Measurements from ENCODE around the gene PACS1. TPM values are rescaled to one million over a fixed set of nuclear protein-coding genes. Genes with fewer than 3 reads are reported as not detected.
"Not testable (repeated sequence)": the region's sequence is repeated elsewhere in the genome, so short reads cannot be mapped to it uniquely, and the experiment has no call there.

The PACS1 gene
- total RNA-seq, 1 experiment from 2014 or later, result 30.0 TPM

GRCh38 chr11:66107600-66108510 lies 37.8 kb downstream of the PACS1 start:
- DNase-seq (ENCODE audit: low read depth), result no peak

GRCh38 chr11:66109294-66109693 lies 39.2 kb downstream of the PACS1 start:
- DNase-seq (ENCODE audit: low read depth), result no peak

DNA sequence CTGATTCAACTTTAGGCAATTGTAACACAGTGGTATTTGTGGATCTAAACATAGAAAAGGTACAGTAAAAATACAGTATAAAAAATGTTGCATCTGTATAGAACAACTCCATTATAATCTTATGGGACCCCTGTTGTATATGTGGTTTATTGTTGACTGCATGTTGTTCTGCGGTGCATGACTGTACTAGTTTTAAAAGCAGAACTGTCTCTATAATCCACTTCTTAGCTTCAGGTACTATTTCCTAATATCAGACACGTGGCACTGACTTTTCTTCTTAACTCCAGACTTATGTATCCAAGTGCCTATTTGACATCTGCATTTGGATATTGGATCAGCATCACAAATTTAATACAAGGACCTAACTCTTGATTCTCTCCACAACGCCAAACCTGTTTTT lies 41.1 kb downstream of the PACS1 start:
- no peak for DNase-seq (ENCODE audit: low read depth)

- DNase-seq (ENCODE audit: low read depth), result no peak
Measured at GRCh38 chr11:66112041-66112491, 42.0 kb downstream of the PACS1 start.

- peak; percentile 79 for DNase-seq (ENCODE audit: low read depth)
Measured at GRCh38 chr11:66112601-66113499, 42.8 kb downstream of the PACS1 start.

GRCh38 chr11:66114957-66115356 lies 44.9 kb downstream of the PACS1 start:
- not testable (repeated sequence) for DNase-seq (ENCODE audit: low read depth)

DNA sequence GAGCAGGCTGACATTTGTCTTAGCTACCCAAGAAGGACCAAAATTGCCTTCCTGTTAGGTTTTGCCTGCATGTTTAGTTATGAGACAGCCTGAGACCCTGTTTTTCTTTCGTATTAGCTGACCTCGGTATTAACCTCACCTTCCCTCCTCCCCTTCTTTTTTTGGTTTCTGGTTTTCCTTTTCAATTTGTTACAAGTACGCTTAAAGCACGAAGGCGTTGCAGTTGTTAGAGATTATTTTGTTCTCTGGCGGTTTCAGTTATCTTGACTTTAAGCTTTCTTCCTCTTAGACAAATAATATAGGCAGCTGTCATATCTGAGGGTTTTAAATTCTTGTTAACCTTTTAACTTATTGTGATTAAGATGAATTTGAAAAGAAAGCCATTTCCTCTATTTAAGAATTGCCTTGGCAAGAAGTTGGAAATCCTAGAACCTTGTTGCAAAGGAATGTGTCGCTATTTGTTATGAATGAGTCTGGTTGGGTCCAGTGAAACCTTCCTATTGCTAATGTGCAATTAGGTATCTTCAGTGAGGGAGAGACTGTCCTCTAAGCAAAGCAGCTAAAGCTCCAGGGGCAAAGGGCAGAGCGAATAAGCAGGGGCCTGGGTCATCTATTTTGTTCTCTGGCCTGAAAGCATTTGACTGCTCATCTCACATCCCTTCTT lies 45.7 kb downstream of the PACS1 start:
- DNase-seq (ENCODE audit: low read depth), result peak; percentile 20

- DNase-seq (ENCODE audit: low read depth), result no peak
Measured at GRCh38 chr11:66116576-66117361, 46.7 kb downstream of the PACS1 start.

DNA sequence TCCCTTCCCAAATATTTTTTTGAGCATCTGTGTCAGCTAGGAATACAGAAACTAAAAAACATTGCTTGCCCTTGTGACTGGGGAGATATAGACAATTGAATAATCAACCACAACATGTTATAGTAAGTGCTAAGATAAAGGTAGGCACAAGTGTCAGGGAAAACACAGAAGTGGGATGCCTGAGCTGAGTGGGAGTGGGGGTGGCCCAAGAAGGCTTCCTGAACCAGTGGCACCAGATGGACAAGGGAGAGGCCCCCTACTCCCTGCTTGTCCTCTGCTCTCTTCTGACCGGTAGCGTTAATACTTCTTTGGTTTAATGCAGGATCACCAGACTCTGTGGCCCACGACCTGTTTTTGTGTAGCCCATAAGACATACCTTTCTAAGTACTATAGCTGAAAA lies 48.8 kb downstream of the PACS1 start:
- DNase-seq (ENCODE audit: low read depth), result no peak

- peak; percentile 71 for DNase-seq (ENCODE audit: low read depth)
Measured at GRCh38 chr11:66119348-66120133, 49.5 kb downstream of the PACS1 start.

GRCh38 chr11:66121466-66121865 lies 51.4 kb downstream of the PACS1 start:
- no peak for DNase-seq (ENCODE audit: low read depth)

DNA sequence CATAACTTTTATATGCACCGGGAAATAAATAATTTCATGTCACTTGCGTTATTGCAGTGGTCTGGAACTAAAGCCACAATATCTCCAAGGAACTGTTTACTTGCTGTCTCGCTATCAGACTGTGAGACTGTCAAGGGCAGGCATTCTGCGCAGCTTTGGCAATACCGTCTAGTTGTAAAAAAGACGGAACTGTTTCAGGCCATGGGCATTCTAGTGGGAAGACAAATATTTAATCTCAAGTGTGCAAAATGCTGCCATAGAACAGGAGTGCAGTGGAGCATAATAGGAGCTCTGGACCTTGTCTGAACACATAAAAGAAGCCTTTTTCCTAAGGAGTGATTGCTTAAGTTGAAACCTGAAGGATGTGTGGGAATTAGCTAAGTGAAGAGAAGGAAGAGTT lies 53.8 kb downstream of the PACS1 start:
- DNase-seq (ENCODE audit: low read depth), result no peak

DNA sequence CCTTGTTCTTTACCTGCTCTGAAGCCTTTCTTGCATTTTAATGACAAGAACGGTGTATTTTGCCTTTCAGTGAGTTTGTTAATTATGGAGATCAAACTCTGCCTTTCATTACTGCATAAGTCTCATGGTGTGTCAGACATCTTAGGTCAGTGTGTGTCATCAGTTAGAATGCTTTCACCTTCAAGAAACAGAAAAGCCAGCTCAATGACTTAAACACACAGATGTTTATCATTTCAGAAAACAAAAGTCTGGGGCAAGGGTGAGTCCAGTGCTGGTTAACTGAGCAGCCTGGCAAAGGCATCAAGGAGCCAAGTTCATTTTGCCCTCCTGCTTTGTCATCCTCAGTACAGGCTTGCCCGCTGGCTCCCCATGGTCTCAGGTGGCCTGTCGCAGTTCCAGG lies 54.5 kb downstream of the PACS1 start:
- peak; percentile 37 for DNase-seq (ENCODE audit: low read depth)

DNA sequence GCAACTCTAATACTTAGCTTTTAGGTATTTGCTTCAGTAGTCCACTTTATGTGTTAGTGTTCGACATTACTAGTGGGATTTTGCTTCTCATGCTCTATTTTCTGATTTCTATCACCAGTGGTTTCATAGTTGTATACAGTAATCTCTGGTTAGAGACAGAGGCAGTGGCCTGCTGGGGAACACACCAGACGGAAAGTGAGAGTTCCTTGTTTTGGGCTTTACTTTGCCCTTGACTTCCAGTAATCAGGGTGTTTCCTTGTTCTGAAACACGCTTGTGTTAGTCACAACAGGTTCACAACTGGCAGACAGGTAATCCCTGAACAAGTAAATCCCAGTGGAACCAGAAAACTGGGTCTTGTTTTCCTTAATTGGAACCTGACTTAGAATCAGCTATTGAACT lies 56.0 kb downstream of the PACS1 start:
- no peak for DNase-seq (ENCODE audit: low read depth)

GRCh38 chr11:66126808-66127555 lies 56.9 kb downstream of the PACS1 start:
- DNase-seq (ENCODE audit: low read depth), result peak; percentile 56

DNA sequence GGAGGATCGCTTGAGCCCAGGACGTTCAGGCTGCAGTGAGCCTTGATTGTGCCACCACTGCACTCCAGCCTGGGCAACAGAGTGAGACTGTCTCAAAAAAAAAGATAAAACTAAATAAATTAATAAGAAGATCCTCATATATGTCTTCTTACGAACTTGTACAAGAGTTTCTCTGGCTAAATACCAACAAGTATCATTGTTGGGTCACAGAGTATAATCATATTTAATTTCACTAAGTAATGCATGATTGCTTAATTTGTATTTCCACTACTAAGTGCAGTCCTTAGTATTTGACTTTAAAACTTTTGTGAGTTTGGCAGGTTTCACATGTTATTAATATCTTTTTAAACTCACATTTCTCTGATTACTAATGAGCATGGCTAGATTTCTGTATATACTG lies 60.9 kb downstream of the PACS1 start:
- DNase-seq (ENCODE audit: low read depth), result no peak

GRCh38 chr11:66131937-66132632 lies 62.0 kb downstream of the PACS1 start:
- no peak for DNase-seq (ENCODE audit: low read depth)

- DNase-seq (ENCODE audit: low read depth), result no peak
Measured at GRCh38 chr11:66133216-66133775, 63.2 kb downstream of the PACS1 start.

GRCh38 chr11:66136752-66137123 lies 66.7 kb downstream of the PACS1 start:
- no peak for DNase-seq (ENCODE audit: low read depth)

All from LHCN-M2 (cell line).